LNCaP clone FGC (cell line): ENCODE data around the gene CDC25B.

Experiments used
- DNase-seq: peaks from one replicate; pipeline ENCODE4 v3.0.0-alpha.2; 2011; ENCODE audit warnings: low read depth
- H3K4me3 ChIP-seq: 2 replicates; pipeline ENCODE4 v1.5.1; 2011; ENCODE audit warnings: mild to moderate bottlenecking, low read depth, low read length, control low read depth
- CTCF ChIP-seq: IDR thresholded peaks from 2 replicates; pipeline ENCODE4 v1.5.1; 2012; ENCODE audit warnings: mild to moderate bottlenecking; ENCODE audit not compliant: control insufficient read depth, insufficient read depth; ENCODE audit errors: extremely low read depth

CDC25B gene

GRCh38 chr20:3763671-3764601 lies 32.2 kb upstream of the CDC25B start:
- no peak for DNase-seq
- no peak for TF ChIP-seq CTCF
- no peak overlapping the region for H3K4me3 ChIP-seq

GRCh38 chr20:3764659-3765058 lies 31.5 kb upstream of the CDC25B start:
- no peak for TF ChIP-seq CTCF
- H3K4me3 ChIP-seq: no peak overlapping the region
- no peak for DNase-seq

GRCh38 chr20:3765171-3765882 lies 30.8 kb upstream of the CDC25B start:
- H3K4me3 ChIP-seq: no peak overlapping the region
- DNase-seq: no peak
- no peak for TF ChIP-seq CTCF

GRCh38 chr20:3766422-3767109 lies 29.5 kb upstream of the CDC25B start:
- peak overlapping the region; percentile 82 for H3K4me3 ChIP-seq
- no peak for TF ChIP-seq CTCF
- no peak for DNase-seq

- no peak for TF ChIP-seq CTCF
- H3K4me3 ChIP-seq: peak overlapping the region; percentile 82
- DNase-seq: no peak
Observed at GRCh38 chr20:3767110-3767426, 29.0 kb upstream of the CDC25B start.

- DNase-seq: peak; percentile 90
- no peak for TF ChIP-seq CTCF
- H3K4me3 ChIP-seq: peak within 1 kb of the TSS; percentile 82
Observed at GRCh38 chr20:3767427-3768341, 28.4 kb upstream of the CDC25B start, which contains the start of gene ADISSP. Gene ADISSP, minus strand, starts transcription at chr20:3767753. Its CDS starts 7,653 bp downstream, at chr20:3760100.
